Neural cell (in vitro differentiated cells): ENCODE results near the gene ZNF430.

ENCODE experiments used
- EP300 ChIP-seq: fragments of 450-650 bp; conservative IDR thresholded peaks from 2 replicates; pipeline ENCODE4 v1.6.1; 2014; ENCODE audit warnings: antibody characterized with exemption, mild to moderate bottlenecking, moderate library complexity; ENCODE audit not compliant: poor library complexity, severe bottlenecking
- EZH2 ChIP-seq: fragments of 200-600, 300-800 bp; shearing (Covaris generic), sonication (generic); IDR thresholded peaks from 2 replicates; pipeline ENCODE4 v1.6.1; 2014; ENCODE audit warnings: antibody characterized with exemption, low read length, borderline replicate concordance, mild to moderate bottlenecking; ENCODE audit not compliant: insufficient read depth, poor library complexity, severe bottlenecking
- POLR2AphosphoS5 ChIP-seq: IDR thresholded peaks from 2 replicates; pipeline ENCODE4 v1.6.1; 2012
- RAD21 ChIP-seq: fragments of 450-650 bp; conservative IDR thresholded peaks from 2 replicates; pipeline ENCODE4 v1.6.1; 2014; ENCODE audit warnings: antibody characterized with exemption, mild to moderate bottlenecking, moderate library complexity
- SMC3 ChIP-seq: fragments of 450-650 bp; conservative IDR thresholded peaks from 2 replicates; pipeline ENCODE4 v1.6.1; 2014; ENCODE audit warnings: antibody characterized with exemption, mild to moderate bottlenecking, moderate library complexity; ENCODE audit not compliant: poor library complexity
- TAF1 ChIP-seq: IDR thresholded peaks from 2 replicates; pipeline ENCODE4 v1.6.1; 2012; ENCODE audit warnings: low read depth
- TF ChIP-seq, protein P1 (sequence below): fragments of 450-650 bp; IDR thresholded peaks from 2 replicates; pipeline ENCODE4 v1.5.1; 2014; ENCODE audit warnings: antibody characterized with exemption, mild to moderate bottlenecking, moderate library complexity; ENCODE audit not compliant: poor library complexity, severe bottlenecking
- TF ChIP-seq, protein P2 (sequence below): IDR thresholded peaks from 2 replicates; pipeline ENCODE4 v1.6.1; 2012; ENCODE audit warnings: borderline replicate concordance

DNA sequence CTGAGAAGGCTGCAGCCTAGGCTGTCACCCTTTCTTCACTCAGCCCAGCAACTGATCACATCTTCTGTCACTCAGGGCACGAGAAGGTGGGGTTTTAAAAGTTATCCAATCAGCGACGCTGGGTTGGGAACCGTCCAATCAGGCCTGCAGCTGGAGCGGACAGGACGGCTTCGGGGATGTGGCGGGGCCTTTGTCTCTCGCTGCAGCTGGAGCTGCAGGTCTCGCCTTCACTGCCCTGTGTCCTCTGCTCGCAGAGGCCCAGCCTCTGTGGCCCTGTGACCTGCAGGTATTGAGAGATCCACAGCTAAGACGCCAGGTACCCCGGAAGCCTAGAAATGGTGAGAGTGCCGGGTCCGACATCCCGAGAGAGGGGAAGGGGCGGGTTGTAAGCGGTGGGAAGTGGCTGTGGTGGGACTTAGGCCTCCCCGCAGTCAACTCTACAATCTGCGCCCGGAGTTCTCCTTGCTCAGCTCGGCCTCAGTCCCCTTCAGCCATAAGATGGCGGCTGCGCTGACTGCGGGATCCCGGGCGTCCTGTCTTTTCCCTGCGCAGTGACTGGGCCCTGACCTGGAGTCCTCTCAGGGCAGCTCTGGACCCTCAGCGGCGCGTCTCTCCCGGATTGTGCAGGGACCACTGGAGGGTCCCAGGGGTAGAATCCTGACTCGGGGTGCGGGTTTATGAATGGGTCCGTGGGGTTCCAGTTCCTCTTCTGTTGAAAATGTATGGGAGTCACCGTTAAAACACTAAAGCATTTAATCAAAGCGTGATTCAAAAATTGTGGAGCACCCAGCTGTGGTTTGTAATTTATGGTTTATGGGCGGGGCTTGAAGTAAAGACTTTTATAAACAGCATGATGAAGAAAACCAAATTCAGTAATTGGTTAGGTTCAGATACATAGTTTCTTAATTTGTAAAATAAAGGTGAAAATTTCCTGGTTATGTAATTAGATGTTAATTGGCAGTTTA, 61.8 kb downstream of the ZNF430 start, which contains the start of gene ZNF714:
- TF ChIP-seq, protein P1, sequence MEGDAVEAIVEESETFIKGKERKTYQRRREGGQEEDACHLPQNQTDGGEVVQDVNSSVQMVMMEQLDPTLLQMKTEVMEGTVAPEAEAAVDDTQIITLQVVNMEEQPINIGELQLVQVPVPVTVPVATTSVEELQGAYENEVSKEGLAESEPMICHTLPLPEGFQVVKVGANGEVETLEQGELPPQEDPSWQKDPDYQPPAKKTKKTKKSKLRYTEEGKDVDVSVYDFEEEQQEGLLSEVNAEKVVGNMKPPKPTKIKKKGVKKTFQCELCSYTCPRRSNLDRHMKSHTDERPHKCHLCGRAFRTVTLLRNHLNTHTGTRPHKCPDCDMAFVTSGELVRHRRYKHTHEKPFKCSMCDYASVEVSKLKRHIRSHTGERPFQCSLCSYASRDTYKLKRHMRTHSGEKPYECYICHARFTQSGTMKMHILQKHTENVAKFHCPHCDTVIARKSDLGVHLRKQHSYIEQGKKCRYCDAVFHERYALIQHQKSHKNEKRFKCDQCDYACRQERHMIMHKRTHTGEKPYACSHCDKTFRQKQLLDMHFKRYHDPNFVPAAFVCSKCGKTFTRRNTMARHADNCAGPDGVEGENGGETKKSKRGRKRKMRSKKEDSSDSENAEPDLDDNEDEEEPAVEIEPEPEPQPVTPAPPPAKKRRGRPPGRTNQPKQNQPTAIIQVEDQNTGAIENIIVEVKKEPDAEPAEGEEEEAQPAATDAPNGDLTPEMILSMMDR = no peak
- TF ChIP-seq, protein P2, sequence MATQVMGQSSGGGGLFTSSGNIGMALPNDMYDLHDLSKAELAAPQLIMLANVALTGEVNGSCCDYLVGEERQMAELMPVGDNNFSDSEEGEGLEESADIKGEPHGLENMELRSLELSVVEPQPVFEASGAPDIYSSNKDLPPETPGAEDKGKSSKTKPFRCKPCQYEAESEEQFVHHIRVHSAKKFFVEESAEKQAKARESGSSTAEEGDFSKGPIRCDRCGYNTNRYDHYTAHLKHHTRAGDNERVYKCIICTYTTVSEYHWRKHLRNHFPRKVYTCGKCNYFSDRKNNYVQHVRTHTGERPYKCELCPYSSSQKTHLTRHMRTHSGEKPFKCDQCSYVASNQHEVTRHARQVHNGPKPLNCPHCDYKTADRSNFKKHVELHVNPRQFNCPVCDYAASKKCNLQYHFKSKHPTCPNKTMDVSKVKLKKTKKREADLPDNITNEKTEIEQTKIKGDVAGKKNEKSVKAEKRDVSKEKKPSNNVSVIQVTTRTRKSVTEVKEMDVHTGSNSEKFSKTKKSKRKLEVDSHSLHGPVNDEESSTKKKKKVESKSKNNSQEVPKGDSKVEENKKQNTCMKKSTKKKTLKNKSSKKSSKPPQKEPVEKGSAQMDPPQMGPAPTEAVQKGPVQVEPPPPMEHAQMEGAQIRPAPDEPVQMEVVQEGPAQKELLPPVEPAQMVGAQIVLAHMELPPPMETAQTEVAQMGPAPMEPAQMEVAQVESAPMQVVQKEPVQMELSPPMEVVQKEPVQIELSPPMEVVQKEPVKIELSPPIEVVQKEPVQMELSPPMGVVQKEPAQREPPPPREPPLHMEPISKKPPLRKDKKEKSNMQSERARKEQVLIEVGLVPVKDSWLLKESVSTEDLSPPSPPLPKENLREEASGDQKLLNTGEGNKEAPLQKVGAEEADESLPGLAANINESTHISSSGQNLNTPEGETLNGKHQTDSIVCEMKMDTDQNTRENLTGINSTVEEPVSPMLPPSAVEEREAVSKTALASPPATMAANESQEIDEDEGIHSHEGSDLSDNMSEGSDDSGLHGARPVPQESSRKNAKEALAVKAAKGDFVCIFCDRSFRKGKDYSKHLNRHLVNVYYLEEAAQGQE = peak; percentile 85
- peak; percentile 97 for TF ChIP-seq POLR2AphosphoS5
- peak; percentile 79 for TF ChIP-seq TAF1
- peak; percentile 5 for TF ChIP-seq SMC3
- peak; percentile 49 for TF ChIP-seq RAD21
- TF ChIP-seq EP300 = peak; percentile 82
- TF ChIP-seq EZH2 = no peak
